ENCODE measurements around the gene SLC25A42.

The SLC25A42 gene

DNA sequence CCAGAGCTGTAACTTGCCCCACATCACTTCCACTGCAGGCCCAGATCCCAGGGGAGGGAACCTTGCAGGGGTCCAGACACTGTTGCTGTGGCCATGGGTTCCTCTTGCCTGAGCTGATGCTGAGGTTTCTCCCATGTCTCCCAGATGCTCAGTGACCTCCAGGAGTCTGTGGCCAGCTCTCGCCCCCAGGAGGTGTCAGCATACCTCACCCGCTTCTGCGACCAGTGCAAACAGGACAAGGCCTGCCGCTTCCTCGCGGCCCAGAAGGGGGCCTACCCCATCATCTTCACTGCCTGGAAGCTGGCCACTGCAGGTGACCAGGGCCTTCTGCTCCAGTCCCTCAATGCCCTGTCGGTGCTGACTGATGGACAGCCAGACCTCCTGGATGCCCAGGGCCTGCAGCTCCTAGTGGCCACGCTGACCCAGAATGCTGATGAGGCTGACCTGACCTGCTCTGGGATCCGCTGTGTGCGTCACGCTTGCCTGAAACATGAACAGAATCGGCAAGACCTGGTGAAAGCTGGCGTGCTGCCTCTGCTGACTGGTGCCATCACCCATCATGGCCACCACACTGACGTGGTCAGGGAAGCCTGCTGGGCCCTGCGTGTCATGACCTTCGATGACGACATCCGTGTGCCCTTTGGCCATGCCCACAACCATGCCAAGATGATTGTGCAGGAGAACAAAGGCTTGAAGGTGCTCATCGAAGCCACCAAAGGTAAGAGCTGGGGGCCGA lies 12.1 kb upstream of the SLC25A42 start:
- DNase-seq, result no peak

- DNase-seq, result no peak
Observed at GRCh38 chr19:19052921-19053320, 10.9 kb upstream of the SLC25A42 start.

- DNase-seq, result peak; percentile 7
Observed at GRCh38 chr19:19053508-19054314, 10.1 kb upstream of the SLC25A42 start.

DNA sequence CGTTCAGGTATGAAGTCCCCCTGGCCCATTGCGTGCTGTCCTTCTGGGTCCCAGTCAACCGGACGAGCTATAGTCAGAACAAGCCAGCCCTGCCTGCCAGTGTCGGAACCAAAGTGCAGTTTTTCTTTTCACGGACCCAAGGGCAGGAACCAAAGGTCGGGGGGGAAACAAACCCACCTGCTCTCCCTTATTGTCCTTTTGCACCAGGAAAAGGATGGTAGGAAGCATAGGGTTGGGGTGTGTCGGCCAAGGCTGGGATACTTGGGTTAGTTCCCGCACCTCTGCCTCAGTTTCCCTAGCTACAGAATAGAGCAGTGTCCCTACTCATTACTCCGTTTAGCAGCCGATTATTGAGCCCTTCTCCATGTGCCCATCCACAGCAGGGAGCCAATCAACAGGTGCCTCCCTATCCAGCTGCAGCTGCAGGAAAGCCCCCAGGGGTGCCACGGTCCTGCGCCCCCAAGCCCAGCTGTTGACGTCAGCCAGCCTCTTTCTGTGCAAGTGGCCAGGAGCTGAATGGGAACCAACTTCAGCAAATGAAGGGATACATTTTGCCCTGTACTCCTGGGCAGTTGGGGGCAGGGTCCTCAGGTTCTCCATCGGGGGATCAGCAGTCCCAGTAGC lies 9.4 kb upstream of the SLC25A42 start:
- no peak for DNase-seq

GRCh38 chr19:19054939-19055440 lies 8.8 kb upstream of the SLC25A42 start:
- DNase-seq, result no peak

GRCh38 chr19:19055701-19056100 lies 8.1 kb upstream of the SLC25A42 start:
- DNase-seq, result no peak

DNA sequence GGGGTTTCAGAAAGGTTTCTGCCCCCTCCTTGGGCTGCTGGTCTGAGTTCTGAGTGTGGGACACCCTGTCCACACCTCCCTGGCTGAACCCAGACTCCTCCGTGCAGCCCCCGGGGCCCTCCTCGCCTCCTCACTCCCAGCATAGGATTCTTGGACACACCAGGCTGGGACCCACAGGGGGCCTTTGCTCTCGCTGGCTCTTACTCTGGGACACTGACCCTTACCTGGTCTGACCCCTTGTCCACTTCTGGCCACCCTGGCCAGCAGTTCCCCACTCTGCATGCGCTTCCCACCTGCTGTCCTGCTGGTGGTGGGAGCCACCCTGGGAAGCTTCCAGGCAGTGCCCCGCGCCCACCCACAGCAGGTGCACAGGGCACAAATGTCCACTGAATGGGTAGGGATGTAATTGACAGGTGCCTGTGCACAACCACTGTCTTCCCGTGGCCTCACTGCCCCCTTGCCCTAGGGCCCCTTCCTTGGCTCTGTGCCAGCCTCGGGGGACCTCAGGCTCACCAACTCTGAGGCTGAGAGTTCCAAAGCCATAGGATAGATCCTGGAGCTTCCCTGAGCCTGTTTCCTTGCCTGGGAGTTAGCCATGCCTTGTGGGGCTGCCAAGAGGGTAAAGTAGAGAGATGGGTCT lies 7.0 kb upstream of the SLC25A42 start:
- no peak for DNase-seq

- no peak for DNase-seq
Observed at GRCh38 chr19:19057317-19057716, 6.5 kb upstream of the SLC25A42 start.

GRCh38 chr19:19057720-19058119 lies 6.1 kb upstream of the SLC25A42 start:
- no peak for DNase-seq

DNA sequence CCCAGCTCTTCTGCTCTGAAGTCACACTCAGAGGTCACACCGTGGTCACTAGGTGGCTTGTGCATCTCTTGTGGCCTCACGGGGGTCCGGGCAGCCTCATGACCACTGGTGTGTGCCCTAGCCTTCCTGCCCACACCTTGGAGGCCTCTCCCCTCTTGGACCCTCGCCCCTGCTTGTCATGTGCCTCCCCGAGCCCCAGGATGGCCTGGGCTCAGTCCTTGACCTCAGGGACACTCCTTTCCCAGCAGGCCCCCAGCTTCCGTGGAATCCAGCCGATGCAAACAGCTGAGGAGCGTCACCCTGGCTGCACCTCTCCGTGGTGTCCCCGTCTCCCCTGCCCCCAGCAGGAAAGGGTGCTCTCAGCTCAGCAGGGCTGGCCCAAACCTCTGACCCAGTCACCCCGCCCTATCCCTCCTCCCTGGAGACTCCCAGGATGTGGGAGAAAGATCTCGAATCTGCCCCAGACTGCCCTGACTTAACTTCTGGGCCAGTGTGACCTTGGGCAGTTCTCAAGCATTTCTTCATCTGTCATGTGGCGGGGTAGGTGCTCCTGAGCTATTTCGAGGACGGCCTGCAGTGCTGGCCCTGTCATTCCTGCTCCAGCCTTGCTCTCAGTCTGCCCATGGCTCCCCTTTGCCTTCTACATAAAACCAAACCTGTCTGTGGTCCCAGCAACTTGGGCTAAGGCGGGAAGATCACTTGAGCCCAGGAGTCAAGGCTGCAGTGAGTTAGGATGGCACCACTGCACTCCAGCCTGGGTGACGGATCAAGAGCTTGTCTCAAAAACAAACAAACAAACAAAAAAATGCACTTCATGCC lies 4.6 kb upstream of the SLC25A42 start:
- DNase-seq, result no peak

- DNase-seq, result no peak
Observed at GRCh38 chr19:19059837-19060611, 3.8 kb upstream of the SLC25A42 start.

DNA sequence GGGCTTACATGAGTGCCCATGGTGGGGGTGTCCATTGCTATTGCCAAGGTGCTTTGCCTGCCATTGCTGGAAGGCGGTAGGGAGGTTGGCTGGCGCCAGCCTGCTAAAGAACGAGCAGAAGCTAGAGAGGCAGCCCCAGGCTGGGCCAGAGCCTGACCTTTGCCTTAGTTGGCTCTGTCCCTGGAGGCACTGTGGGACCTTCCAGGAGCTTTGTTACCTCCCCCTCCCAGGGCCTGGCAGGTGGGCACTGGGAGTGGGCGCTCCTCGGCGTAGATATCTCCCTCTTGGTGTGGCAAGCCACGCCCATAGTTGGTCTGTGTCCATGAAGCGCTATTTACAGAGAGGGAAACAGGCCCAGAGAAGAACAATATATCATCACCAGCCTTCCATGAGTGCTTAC lies 2.3 kb upstream of the SLC25A42 start:
- DNase-seq, result no peak

GRCh38 chr19:19062454-19063182 lies 1.2 kb upstream of the SLC25A42 start:
- peak; percentile 32 for DNase-seq

- no peak for DNase-seq
Observed at GRCh38 chr19:19064098-19064722, 416 bp downstream of the SLC25A42 start.

GRCh38 chr19:19064811-19065745 lies 1.3 kb downstream of the SLC25A42 start:
- DNase-seq, result no peak

DNA sequence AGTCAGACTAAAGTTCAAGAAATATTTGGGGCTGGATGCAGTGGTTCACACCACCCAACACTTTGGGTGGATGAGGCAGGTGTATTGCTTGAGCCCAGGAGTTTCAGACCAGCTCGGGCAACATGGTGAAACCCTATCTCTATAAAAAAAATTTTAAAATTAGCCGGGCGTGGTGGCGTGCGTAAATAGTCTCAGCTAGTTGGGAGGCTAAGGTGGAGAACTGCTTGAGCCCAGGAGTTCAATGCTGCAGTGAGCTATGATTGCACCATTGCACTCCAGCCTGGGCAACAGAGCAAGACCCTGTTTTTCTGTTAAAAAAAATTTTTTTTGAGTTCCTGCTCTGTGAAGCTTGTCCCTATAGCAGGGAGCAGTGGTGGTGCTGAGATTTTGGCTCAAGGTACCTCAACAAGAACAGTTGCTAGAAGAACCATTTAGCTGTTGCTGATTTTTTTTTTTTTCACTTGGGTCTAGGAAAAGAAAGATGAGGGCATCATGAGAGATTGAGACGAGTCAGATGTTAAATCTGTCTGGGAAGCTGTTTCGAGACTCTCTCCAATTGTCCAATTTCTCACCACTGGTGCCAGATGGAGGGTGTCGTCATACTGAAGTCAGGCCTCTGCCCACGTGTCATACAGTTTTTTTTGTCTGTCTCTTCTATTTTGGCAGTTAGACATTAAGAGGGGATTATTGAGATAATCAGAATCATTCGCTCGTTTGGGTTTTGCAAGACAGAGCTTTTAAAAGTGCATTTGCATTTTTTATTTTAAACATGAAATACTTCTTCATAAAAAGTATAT lies 3.7 kb downstream of the SLC25A42 start:
- no peak for DNase-seq

DNA sequence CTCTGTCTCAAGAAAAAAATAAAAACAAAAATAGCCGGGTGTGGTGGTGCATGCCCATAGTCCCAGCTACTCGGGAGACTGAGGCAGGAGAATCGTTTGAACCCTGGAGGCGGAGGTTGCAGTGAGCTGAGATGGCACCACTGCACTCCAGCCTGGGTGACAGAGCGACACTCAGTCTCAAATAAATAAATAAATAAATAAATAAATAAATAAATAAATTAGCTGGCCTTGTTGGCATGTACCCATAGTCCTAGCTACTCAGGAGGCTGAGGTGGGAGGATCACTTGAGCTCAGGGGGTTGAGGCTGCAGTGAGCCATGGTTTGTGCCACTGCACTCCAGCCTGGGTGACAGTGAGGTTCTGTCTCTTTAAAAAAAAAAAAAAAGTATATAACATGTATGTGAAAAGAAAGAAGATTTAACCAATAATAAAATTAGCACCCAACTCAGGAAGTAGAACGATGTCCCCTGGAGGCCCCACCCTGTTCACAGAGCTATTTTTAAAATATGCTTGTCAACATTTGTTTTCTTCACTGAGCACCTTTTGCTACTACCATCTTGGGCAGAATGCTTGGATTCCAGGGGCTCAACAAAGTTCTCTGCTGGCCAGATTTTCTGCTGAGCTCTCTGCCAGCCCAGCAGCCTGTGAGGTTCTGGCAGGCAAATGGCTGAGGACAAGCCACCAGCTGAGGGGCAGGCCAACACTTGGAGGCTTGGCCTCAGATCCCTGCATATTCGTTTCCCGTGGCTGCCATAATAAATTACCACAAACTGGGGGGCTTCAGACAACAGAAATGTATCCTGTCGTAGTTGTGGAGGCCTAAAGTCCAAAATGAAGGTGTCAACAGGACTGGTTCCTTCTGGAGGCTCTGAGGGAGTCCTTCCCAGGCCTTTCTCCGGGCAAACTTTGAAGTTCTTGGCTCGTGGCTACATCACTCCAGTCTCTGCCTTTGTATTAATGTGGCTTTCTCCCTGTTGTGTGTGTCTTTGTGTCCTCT lies 5.2 kb downstream of the SLC25A42 start:
- DNase-seq, result no peak

All from kidney glomerular epithelial cell (primary cell).